HepG2 (cell line): ENCODE data around the gene YWHAH. TPM values are rescaled to one million over a fixed set of nuclear protein-coding genes. Genes with fewer than 3 reads are reported as not detected.
"Not testable (repeated sequence)": the region's sequence is repeated elsewhere in the genome, so short reads cannot be mapped to it uniquely, and the experiment has no call there.

Experiments used
- ATAC-seq: fragments of 200-7000 bp; cut with Tn5 transposase; 3 replicates; pipeline ENCODE4 v1.9.1; 2020; ENCODE audit warnings: mild to moderate bottlenecking, moderate library complexity
- BruUV-seq: library from RNA; stranded (reverse); fragments of 400-500 nt; replicated peaks from 2 replicates; lab custom pipeline; 2021; lab: Mats Ljungman, UMichigan
- CTCF ChIA-PET: fragments of 300-600 bp; formaldehyde crosslinking; extraction: SDS; loops from one replicate; lab custom pipeline; 2021; ENCODE audit warnings: low total read pairs, inconsistent platforms, low intra/inter-chr PET ratio; lab: Yijun Ruan, JAX
- POLR2A ChIA-PET: fragments of 350-600 bp; sonication (Branson Sonifier 250); formaldehyde crosslinking; loops from one replicate; lab custom pipeline; 2020; ENCODE audit warnings: antibody characterized with exemption, inconsistent platforms; lab: Yijun Ruan, JAX
- DNase-seq: peaks from one replicate; pipeline ENCODE4 v3.0.0-alpha.2; 2015; ENCODE audit warnings: low spot score
- FAIRE-seq: peaks from 3 replicates; lab custom pipeline; 2011; peaks lifted over from hg19 to GRCh38; lab: Jason Lieb, UNC
- H2AFZ ChIP-seq: one replicate; pipeline ENCODE4 v1.6.1; 2011; ENCODE audit warnings: low read length, inconsistent platforms
- H3K27ac ChIP-seq: fragments of 300-600 bp; 3 replicates; pipeline ENCODE4 v1.8.0; 2011; ENCODE audit warnings: mixed run types, mild to moderate bottlenecking, mixed read lengths, low read length, inconsistent platforms; ENCODE audit not compliant: insufficient read depth; ENCODE audit errors: extremely low read length
- H3K27me3 ChIP-seq, 2 experiments: fragments of 200-600 bp in 1 of 2; 2 replicates in 1 of 2; 3 replicates in 1 of 2; pipeline versions ENCODE4 v1.6.0 to v1.8.0; 2011; ENCODE audit warnings: low read length in 2 of 2, mild to moderate bottlenecking in 2 of 2, moderate library complexity in 2 of 2, inconsistent platforms in 1 of 2; ENCODE audit not compliant: insufficient read depth in 2 of 2, control insufficient read depth in 1 of 2
- H3K36me3 ChIP-seq, 2 experiments: fragments of 200-600 bp in 1 of 2; replicated peaks in 1 of 2; 2 replicates in 1 of 2; 3 replicates in 1 of 2; pipeline versions ENCODE4 v1.5.1 to v1.8.0; 2011; ENCODE audit warnings: low read length in 2 of 2, inconsistent platforms in 1 of 2; ENCODE audit not compliant: insufficient read depth in 2 of 2, control insufficient read depth in 1 of 2
- H3K4me1 ChIP-seq: 2 replicates; pipeline ENCODE4 v1.5.1; 2012; ENCODE audit warnings: low read length, inconsistent platforms; ENCODE audit not compliant: insufficient read depth
- H3K4me2 ChIP-seq: 2 replicates; pipeline ENCODE4 v1.6.0; 2011; ENCODE audit warnings: low read depth, low read length, inconsistent platforms
- H3K4me3 ChIP-seq, 3 experiments: fragments of 200-600 bp in 1 of 3; sonication (generic), shearing (Covaris generic) in 1 of 3; replicated peaks in 1 of 3; 2 replicates each; pipeline ENCODE4 v1.5.1; 2011 to 2016; ENCODE audit warnings: low read length in 3 of 3, inconsistent platforms in 2 of 3, low read depth in 2 of 3, mild to moderate bottlenecking in 2 of 3, control low read depth in 1 of 3, mixed read lengths in 1 of 3; ENCODE audit not compliant: insufficient read depth in 1 of 3
- H3K79me2 ChIP-seq: one replicate; pipeline ENCODE4 v1.6.1; 2011; ENCODE audit warnings: low read length, inconsistent platforms; ENCODE audit not compliant: insufficient read depth
- H3K9ac ChIP-seq: 2 replicates; pipeline ENCODE4 v1.6.0; 2011; ENCODE audit warnings: mild to moderate bottlenecking, low read depth, low read length, inconsistent platforms; ENCODE audit not compliant: insufficient read depth
- H3K9me3 ChIP-seq: 2 replicates; pipeline ENCODE4 v1.5.1; 2012; ENCODE audit warnings: mild to moderate bottlenecking, low read length
- H4K20me1 ChIP-seq: 2 replicates; pipeline ENCODE4 v1.6.0; 2011; ENCODE audit warnings: inconsistent platforms, mild to moderate bottlenecking, low read length, moderate library complexity; ENCODE audit not compliant: insufficient read depth
- ZNF280D ChIP-seq: sonication (generic); formaldehyde crosslinking; IDR thresholded peaks from 2 replicates; pipeline ENCODE4 v1.5.1; 2020; ENCODE audit warnings: mild to moderate bottlenecking, missing genetic modification reagents
- ZNF747 ChIP-seq: sonication (generic); formaldehyde crosslinking; IDR thresholded peaks from 2 replicates; pipeline ENCODE4 v1.8.1; 2023; ENCODE audit warnings: missing genetic modification reagents, mild to moderate bottlenecking, borderline replicate concordance
- WGBS: methylation state at CpG from one replicate; pipeline ENCODE4 v1.1.6; 2017; ENCODE audit warnings: low lambda C conversion rate; 5-methylcytosine and 5-hydroxymethylcytosine counted together
- in situ Hi-C: cut with HindIII; loops from 2 replicates; pipeline ENCODE4 v1.10.0; 2017; ENCODE audit warnings: low pct_unique_long_range_greater_than_20kb; ENCODE audit not compliant: extremely low pct_ligation_motif_present
- intact Hi-C: fragments of 100-400 bp; cut with micrococcal nuclease; formaldehyde crosslinking; loops from one replicate; pipeline ENCODE4 v1.10.0; 2022; ENCODE audit not compliant: unreplicated experiment
- polyA plus RNA-seq, 8 experiments: library from polyadenylated mRNA; depleted of rRNA in 3 of 8; stranded (reverse) in 7 of 8; unstranded in 1 of 8; fragments of >200 nt; fragmentation: Illumina TruSeq in 4 of 8; extraction: Trizol in 4 of 8; gene quantifications; 2 replicates each; pipeline versions ENCODE4 v1.2.1 to v1.2.3, GENCODE V29; 2011 to 2016; ENCODE audit warnings: low read depth in 4 of 8, missing spikeins in 1 of 8, mixed read lengths in 1 of 8; ENCODE audit not compliant: insufficient read depth in 1 of 8
- total RNA-seq, 5 experiments: library from RNA; depleted of rRNA; stranded (reverse); fragments of >200 nt; fragmentation: Illumina TruSeq; extraction: Trizol; gene quantifications; 2 replicates each; pipeline ENCODE4 v1.2.3, GENCODE V29; 2016; ENCODE audit warnings: low read depth in 1 of 5
- TF ChIP-seq, protein P1 (sequence below): sonication (generic); formaldehyde crosslinking; IDR thresholded peaks from 2 replicates; pipeline ENCODE4 v1.4.0; 2020; ENCODE audit warnings: missing genetic modification reagents, mild to moderate bottlenecking, borderline replicate concordance

Gene YWHAH
- total and polyA plus RNA-seq, 2 of the 13 experiments (the other 11 are each of a cell fraction or from before 2014, with no cell fraction given), result 35.6 to 92.7 TPM

DNA sequence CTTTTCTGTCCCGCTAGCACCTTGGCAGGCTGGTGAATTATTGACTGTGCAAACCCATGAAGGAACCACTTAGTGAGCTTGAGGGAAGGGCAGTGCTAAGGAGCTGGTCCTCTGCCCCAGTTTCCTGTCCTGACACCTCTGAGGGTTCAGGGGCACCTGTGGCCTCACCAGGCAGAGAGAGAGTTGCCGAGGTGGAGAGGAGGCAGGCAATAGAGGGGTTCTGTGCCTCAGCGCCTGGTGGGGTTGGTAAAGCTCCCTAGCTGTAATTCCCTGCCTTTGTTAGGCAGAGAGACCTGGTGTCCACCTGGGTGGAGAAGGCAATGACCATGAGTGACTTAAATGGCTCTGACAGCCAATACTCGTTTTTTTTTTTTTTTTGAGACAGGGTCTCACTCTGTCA is 36.3 kb downstream of the YWHAH start:
- in situ Hi-C loops, result no loop called here
- POLR2A ChIA-PET, result no interaction called here

GRCh38 chr22:31981976-31982375 is 37.6 kb downstream of the YWHAH start:
- CTCF ChIA-PET, ATAC-seq, POLR2A ChIA-PET, H3K9me3 ChIP-seq, H3K27me3 ChIP-seq, H3K9ac ChIP-seq, H3K36me3 ChIP-seq, intact Hi-C loops, H3K4me1 ChIP-seq, H3K4me2 ChIP-seq, DNase-seq, H4K20me1 ChIP-seq, H3K27ac ChIP-seq, in situ Hi-C loops, H2AFZ ChIP-seq, BruUV-seq, FAIRE-seq, H3K79me2 ChIP-seq, H3K4me3 ChIP-seq: not testable (repeated sequence)
- 43% methylated on average over 8 of the region's 8 CpGs for WGBS

More for the DNA sequence above, 36.3 kb downstream of the YWHAH start:
- Histone ChIP-seq H3K9me3 (no peaks in the 10 kb centered on the region), H3K4me3 (no peak overlapping the region), H3K36me3 (no peaks in the 10 kb centered on the region), H3K27ac (no peak overlapping the region), H4K20me1 (no peaks in the 10 kb centered on the region), H3K4me1 (no peaks in the 10 kb centered on the region), H3K27me3 (no peaks in the 10 kb centered on the region; a peak in 1 of 5 replicates), H3K4me2 (no peak overlapping the region), H2AFZ (no peak overlapping the region), H3K79me2 (no peaks in the 10 kb centered on the region), H3K9ac (no peak overlapping the region)
- intact Hi-C loops, result no loop called here
- TF ChIP-seq, protein P1, sequence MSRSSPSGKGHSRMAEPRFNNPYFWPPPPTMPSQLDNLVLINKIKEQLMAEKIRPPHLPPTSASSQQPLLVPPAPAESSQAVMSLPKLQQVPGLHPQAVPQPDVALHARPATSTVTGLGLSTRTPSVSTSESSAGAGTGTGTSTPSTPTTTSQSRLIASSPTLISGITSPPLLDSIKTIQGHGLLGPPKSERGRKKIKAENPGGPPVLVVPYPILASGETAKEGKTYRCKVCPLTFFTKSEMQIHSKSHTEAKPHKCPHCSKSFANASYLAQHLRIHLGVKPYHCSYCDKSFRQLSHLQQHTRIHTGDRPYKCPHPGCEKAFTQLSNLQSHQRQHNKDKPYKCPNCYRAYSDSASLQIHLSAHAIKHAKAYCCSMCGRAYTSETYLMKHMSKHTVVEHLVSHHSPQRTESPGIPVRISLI (CRISPR knock-in tag), result no peak
- no peak for TF ChIP-seq ZNF280D (CRISPR knock-in tag)
- TF ChIP-seq ZNF747, result no peak
- DNase-seq (no peak), FAIRE-seq (no peak), ATAC-seq (no peak)
- 7% methylated on average over 3 of the region's 4 CpGs for WGBS
- CTCF ChIA-PET, result no interaction called here
- BruUV-seq, result no TSS peak
